ENCODE results near the gene C12orf42.

DNA sequence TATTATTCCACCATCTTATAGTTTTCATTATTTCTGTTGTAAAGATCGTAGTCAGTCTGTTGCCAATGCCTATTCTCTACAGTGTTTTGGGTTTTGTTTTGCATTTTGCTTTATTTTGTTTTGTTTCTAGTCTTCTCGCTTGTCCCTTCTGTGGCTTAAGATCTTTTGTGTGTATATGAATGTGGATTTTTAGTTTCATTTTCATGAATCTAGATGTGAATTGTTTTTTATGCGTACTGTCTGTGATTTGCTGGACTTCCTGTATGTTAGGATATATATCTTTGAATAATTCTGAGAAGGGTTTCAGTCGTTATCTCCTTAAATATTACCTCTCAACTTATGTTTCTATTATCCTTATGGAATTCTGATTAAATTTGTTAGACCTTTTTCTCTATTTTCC, 13.4 kb downstream of the C12orf42 start:
- TF ChIP-seq, protein P1, sequence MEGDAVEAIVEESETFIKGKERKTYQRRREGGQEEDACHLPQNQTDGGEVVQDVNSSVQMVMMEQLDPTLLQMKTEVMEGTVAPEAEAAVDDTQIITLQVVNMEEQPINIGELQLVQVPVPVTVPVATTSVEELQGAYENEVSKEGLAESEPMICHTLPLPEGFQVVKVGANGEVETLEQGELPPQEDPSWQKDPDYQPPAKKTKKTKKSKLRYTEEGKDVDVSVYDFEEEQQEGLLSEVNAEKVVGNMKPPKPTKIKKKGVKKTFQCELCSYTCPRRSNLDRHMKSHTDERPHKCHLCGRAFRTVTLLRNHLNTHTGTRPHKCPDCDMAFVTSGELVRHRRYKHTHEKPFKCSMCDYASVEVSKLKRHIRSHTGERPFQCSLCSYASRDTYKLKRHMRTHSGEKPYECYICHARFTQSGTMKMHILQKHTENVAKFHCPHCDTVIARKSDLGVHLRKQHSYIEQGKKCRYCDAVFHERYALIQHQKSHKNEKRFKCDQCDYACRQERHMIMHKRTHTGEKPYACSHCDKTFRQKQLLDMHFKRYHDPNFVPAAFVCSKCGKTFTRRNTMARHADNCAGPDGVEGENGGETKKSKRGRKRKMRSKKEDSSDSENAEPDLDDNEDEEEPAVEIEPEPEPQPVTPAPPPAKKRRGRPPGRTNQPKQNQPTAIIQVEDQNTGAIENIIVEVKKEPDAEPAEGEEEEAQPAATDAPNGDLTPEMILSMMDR (conservative IDR thresholded peaks at IDR 0.05; ENCODE audit: low read depth, low read length): no peak
- TF ChIP-seq EZH2phosphoT487 (IDR thresholded peaks at IDR 0.05; ENCODE audit: borderline replicate concordance, low read length) (no peak), EZH2 (IDR thresholded peaks at IDR 0.05; ENCODE audit: low read length, unreplicated experiment) (no peak)
